Measurements from ENCODE around the gene ATP11A.

ATP11A gene

GRCh38 chr13:112709825-112710783 is 20.3 kb downstream of the ATP11A start:
- Histone ChIP-seq H3K4me1 (ENCODE audit: insufficient read depth, poor library complexity, severe bottlenecking) (peaks cover 7% of the 10 kb centered on the region), H3K36me3 (ENCODE audit: low read depth) (no peaks in the 10 kb centered on the region), H3K9me3 (ENCODE audit: severe bottlenecking) (no peaks in the 10 kb centered on the region), H3K27ac (ENCODE audit: poor library complexity, severe bottlenecking) (no peak overlapping the region), H3K27me3 (ENCODE audit: insufficient read depth, poor library complexity, severe bottlenecking) (no peaks in the 10 kb centered on the region), H3K4me3 (ENCODE audit: severe bottlenecking) (no peak overlapping the region)
- ATAC-seq (ENCODE audit: low read depth) (no peak), DNase-seq (ENCODE audit: low spot score) (peak; percentile 37)
- no peak for TF ChIP-seq CTCF (IDR thresholded peaks at IDR 0.05; ENCODE audit: poor library complexity, severe bottlenecking)

- ATAC-seq (ENCODE audit: low read depth) (no peak), DNase-seq (ENCODE audit: low spot score) (peak; percentile 50)
- H3K4me1 ChIP-seq (ENCODE audit: insufficient read depth, poor library complexity, severe bottlenecking): peaks cover 7% of the 10 kb centered on the region
Measured at GRCh38 chr13:112710855-112711527, 21.2 kb downstream of the ATP11A start.

GRCh38 chr13:112711528-112712265 is 21.9 kb downstream of the ATP11A start:
- peak; percentile 99 for ATAC-seq (ENCODE audit: low read depth)

More at GRCh38 chr13:112710855-112711527, 21.2 kb downstream of the ATP11A start:
- no peaks in the 10 kb centered on the region for H3K9me3 ChIP-seq (ENCODE audit: severe bottlenecking)
- peak overlapping the region; percentile 60 for H3K27ac ChIP-seq (ENCODE audit: poor library complexity, severe bottlenecking)
- H3K4me3 ChIP-seq (ENCODE audit: severe bottlenecking): no peak overlapping the region
- no peaks in the 10 kb centered on the region for H3K36me3 ChIP-seq (ENCODE audit: low read depth)
- TF ChIP-seq CTCF (IDR thresholded peaks at IDR 0.05; ENCODE audit: poor library complexity, severe bottlenecking): no peak
- H3K27me3 ChIP-seq (ENCODE audit: insufficient read depth, poor library complexity, severe bottlenecking): no peaks in the 10 kb centered on the region

More at GRCh38 chr13:112711528-112712265, 21.9 kb downstream of the ATP11A start:
- peak; percentile 35 for TF ChIP-seq CTCF (IDR thresholded peaks at IDR 0.05; ENCODE audit: poor library complexity, severe bottlenecking)
- H3K27ac ChIP-seq (ENCODE audit: poor library complexity, severe bottlenecking): peak overlapping the region; percentile 60
- H3K4me1 ChIP-seq (ENCODE audit: insufficient read depth, poor library complexity, severe bottlenecking): peaks cover 7% of the 10 kb centered on the region
- H3K9me3 ChIP-seq (ENCODE audit: severe bottlenecking): no peaks in the 10 kb centered on the region
- DNase-seq (ENCODE audit: low spot score): peak; percentile 90
- no peak overlapping the region for H3K4me3 ChIP-seq (ENCODE audit: severe bottlenecking)
- H3K36me3 ChIP-seq (ENCODE audit: low read depth): no peaks in the 10 kb centered on the region
- H3K27me3 ChIP-seq (ENCODE audit: insufficient read depth, poor library complexity, severe bottlenecking): no peaks in the 10 kb centered on the region

Measured in RWPE2 (cell line).